Thyroid gland (tissue), 4 donors: ENCODE data around the gene MYB.

ENCODE experiments used
- CTCF ChIP-seq, 6 experiments: fragments of 200-600 bp in 3 of 6; fragments of 450-650 bp in 3 of 6; sonication (generic) in 3 of 6; IDR thresholded peaks; one replicate each; pipeline ENCODE4 v1.5.1; 2016 to 2019; ENCODE audit warnings: antibody characterized with exemption in 6 of 6, mild to moderate bottlenecking in 2 of 6, inconsistent platforms in 1 of 6, moderate library complexity in 1 of 6
- POLR2A ChIP-seq, 2 donors: fragments of 450-650 bp; IDR thresholded peaks; one replicate each; pipeline ENCODE4 v1.6.1; 2017; ENCODE audit warnings: antibody characterized with exemption in 2 of 2, mild to moderate bottlenecking in 2 of 2, moderate library complexity in 1 of 2

- TF ChIP-seq CTCF (IDR thresholded peaks at IDR 0.05), result no peak
- TF ChIP-seq POLR2A (IDR thresholded peaks at IDR 0.05), result no peak
Observed at GRCh38 chr6:135204951-135205350, 23.8 kb downstream of the MYB start.
